HUDEP-2 (cell line): Measurements from ENCODE around the gene RNF168.
"Not testable (repeated sequence)": the region's sequence is repeated elsewhere in the genome, so short reads cannot be mapped to it uniquely, and the experiment has no call there.

Source experiments
- DNase-seq, 76 experiments: peaks; one replicate each; lab custom pipeline; 2025; ENCODE audit not compliant: unreplicated experiment in 76 of 76; lab: John Stamatoyannopoulos, UW

Gene RNF168

GRCh38 chr3:196517162-196517800 is 13.7 kb upstream of the RNF168 start:
- DNase-seq, result peak in 3 of 76 experiments; percentile 15 to 30 (median 20)

GRCh38 chr3:196514913-196515621 is 11.5 kb upstream of the RNF168 start, which contains the start of gene SMCO1:
Gene SMCO1, minus strand, starts transcription at chr3:196515346. Its CDS starts 137 bp downstream, at chr3:196515209.
- no peak for DNase-seq

- no peak for DNase-seq
Measured at GRCh38 chr3:196514350-196514716, 10.8 kb upstream of the RNF168 start.

GRCh38 chr3:196513697-196514349 is 10.3 kb upstream of the RNF168 start:
- DNase-seq, result no peak

- peak in 74 of 76 experiments; percentile 22 to 96 (median 83) for DNase-seq
Measured at GRCh38 chr3:196511646-196512425, 8.3 kb upstream of the RNF168 start.

GRCh38 chr3:196511108-196511507 is 7.5 kb upstream of the RNF168 start:
- DNase-seq, result not testable (repeated sequence)

GRCh38 chr3:196506687-196507086 is 3.1 kb upstream of the RNF168 start:
- DNase-seq, result no peak

GRCh38 chr3:196504556-196504955 is 988 bp upstream of the RNF168 start:
- DNase-seq, result no peak

- not testable (repeated sequence) for DNase-seq
Measured at GRCh38 chr3:196504077-196504398, 470 bp upstream of the RNF168 start.

- DNase-seq, result peak in 13 of 76 experiments; percentile 3 to 43 (median 13)
Measured at GRCh38 chr3:196502775-196503195, 783 bp downstream of the RNF168 start.

GRCh38 chr3:196501316-196502044 is 2.1 kb downstream of the RNF168 start:
- DNase-seq, result no peak

- no peak for DNase-seq
Measured at GRCh38 chr3:196499807-196500524, 3.6 kb downstream of the RNF168 start.

- DNase-seq, result no peak
Measured at GRCh38 chr3:196499061-196499460, 4.5 kb downstream of the RNF168 start.

- DNase-seq, result no peak
Measured at GRCh38 chr3:196498297-196498696, 5.3 kb downstream of the RNF168 start.

- no peak for DNase-seq
Measured at GRCh38 chr3:196496183-196496582, 7.4 kb downstream of the RNF168 start.

GRCh38 chr3:196493292-196493691 is 10.3 kb downstream of the RNF168 start:
- DNase-seq, result no peak

GRCh38 chr3:196492080-196492479 is 11.5 kb downstream of the RNF168 start:
- DNase-seq, result no peak

- DNase-seq, result no peak
Measured at GRCh38 chr3:196489747-196490146, 13.8 kb downstream of the RNF168 start.

GRCh38 chr3:196486263-196486662 is 17.3 kb downstream of the RNF168 start:
- peak in 12 of 76 experiments; percentile 4 to 25 (median 11) for DNase-seq

- no peak for DNase-seq
Measured at GRCh38 chr3:196477678-196478077, 25.9 kb downstream of the RNF168 start.
